GM19238 (cell line): ENCODE data around the gene RAP1GDS1.
"Not testable (repeated sequence)": the region's sequence is repeated elsewhere in the genome, so short reads cannot be mapped to it uniquely, and the experiment has no call there.

Experiments
- DNase-seq: peaks from one replicate; pipeline ENCODE4 v3.0.0; 2011; ENCODE audit warnings: low spot score; ENCODE audit not compliant: insufficient read length

The RAP1GDS1 gene

GRCh38 chr4:98352396-98352795 is 91.2 kb downstream of the RAP1GDS1 start:
- no peak for DNase-seq

GRCh38 chr4:98352940-98353339 is 91.8 kb downstream of the RAP1GDS1 start:
- no peak for DNase-seq

GRCh38 chr4:98358630-98359248 is 97.6 kb downstream of the RAP1GDS1 start:
- DNase-seq, result no peak

GRCh38 chr4:98359646-98360045 is 98.5 kb downstream of the RAP1GDS1 start:
- DNase-seq, result no peak

- no peak for DNase-seq
Measured at GRCh38 chr4:98363431-98363830, 102.2 kb downstream of the RAP1GDS1 start.

GRCh38 chr4:98366275-98366674 is 105.1 kb downstream of the RAP1GDS1 start:
- DNase-seq, result not testable (repeated sequence)

GRCh38 chr4:98368000-98368399 is 106.8 kb downstream of the RAP1GDS1 start:
- DNase-seq, result not testable (repeated sequence)

- DNase-seq, result no peak
Measured at GRCh38 chr4:98369322-98369721, 108.1 kb downstream of the RAP1GDS1 start.

- no peak for DNase-seq
Measured at GRCh38 chr4:98374643-98375042, 113.5 kb downstream of the RAP1GDS1 start.

- DNase-seq, result no peak
Measured at GRCh38 chr4:98377559-98377958, 116.4 kb downstream of the RAP1GDS1 start.

- DNase-seq, result no peak
Measured at GRCh38 chr4:98381306-98381705, 120.1 kb downstream of the RAP1GDS1 start.

- DNase-seq, result no peak
Measured at GRCh38 chr4:98383431-98384106, 122.4 kb downstream of the RAP1GDS1 start.

GRCh38 chr4:98385831-98386230 is 124.6 kb downstream of the RAP1GDS1 start:
- no peak for DNase-seq

GRCh38 chr4:98387345-98388026 is 126.3 kb downstream of the RAP1GDS1 start:
- no peak for DNase-seq

GRCh38 chr4:98394134-98394533 is 132.9 kb downstream of the RAP1GDS1 start:
- no peak for DNase-seq

- no peak for DNase-seq
Measured at GRCh38 chr4:98399915-98400314, 138.7 kb downstream of the RAP1GDS1 start.

- no peak for DNase-seq
Measured at GRCh38 chr4:98406819-98407218, 145.6 kb downstream of the RAP1GDS1 start.

GRCh38 chr4:98411731-98412130 is 150.5 kb downstream of the RAP1GDS1 start:
- DNase-seq, result no peak

GRCh38 chr4:98416844-98417243 is 155.7 kb downstream of the RAP1GDS1 start:
- no peak for DNase-seq

GRCh38 chr4:98420151-98420550 is 159.0 kb downstream of the RAP1GDS1 start:
- DNase-seq, result not testable (repeated sequence)

- DNase-seq, result no peak
Measured at GRCh38 chr4:98421111-98421510, 159.9 kb downstream of the RAP1GDS1 start.

- DNase-seq, result no peak
Measured at GRCh38 chr4:98423009-98423408, 161.8 kb downstream of the RAP1GDS1 start.
